HG03103 (cell line): Measurements from ENCODE around the gene MYPN.

ENCODE experiments used
- ATAC-seq: cut with Tn5 transposase; IDR thresholded peaks from one replicate; pipeline ENCODE4 v1.9.1; 2021; ENCODE audit warnings: low read depth; ENCODE audit not compliant: unreplicated experiment

Gene MYPN

GRCh38 chr10:68253346-68253745 is 144.1 kb downstream of the MYPN start:
- ATAC-seq, result no peak

- ATAC-seq, result no peak
Observed at GRCh38 chr10:68261132-68261856, 152.0 kb downstream of the MYPN start.
